Mammary epithelial cell (primary cell): ENCODE results near the gene ALOX12B.

ENCODE experiments used
- EZH2 ChIP-seq: IDR thresholded peaks from 2 replicates; pipeline ENCODE4 v1.6.1; 2012; ENCODE audit warnings: low read length, inconsistent platforms, borderline replicate concordance
- TF ChIP-seq, protein P1 (sequence below), 2 donors: IDR thresholded peaks in 1 of 2; conservative IDR thresholded peaks in 1 of 2; 2 replicates each; pipeline ENCODE4 v1.5.1; 2011 to 2012; ENCODE audit warnings: inconsistent platforms in 2 of 2, low read length in 2 of 2, mild to moderate bottlenecking in 2 of 2, control low read depth in 1 of 2, low read depth in 1 of 2; ENCODE audit not compliant: insufficient read depth in 1 of 2; ENCODE audit errors: extremely low read depth in 1 of 2

GRCh38 chr17:8117980-8118768, 30.7 kb upstream of the ALOX12B start, which contains the start of gene ALOXE3:
- TF ChIP-seq, protein P1, sequence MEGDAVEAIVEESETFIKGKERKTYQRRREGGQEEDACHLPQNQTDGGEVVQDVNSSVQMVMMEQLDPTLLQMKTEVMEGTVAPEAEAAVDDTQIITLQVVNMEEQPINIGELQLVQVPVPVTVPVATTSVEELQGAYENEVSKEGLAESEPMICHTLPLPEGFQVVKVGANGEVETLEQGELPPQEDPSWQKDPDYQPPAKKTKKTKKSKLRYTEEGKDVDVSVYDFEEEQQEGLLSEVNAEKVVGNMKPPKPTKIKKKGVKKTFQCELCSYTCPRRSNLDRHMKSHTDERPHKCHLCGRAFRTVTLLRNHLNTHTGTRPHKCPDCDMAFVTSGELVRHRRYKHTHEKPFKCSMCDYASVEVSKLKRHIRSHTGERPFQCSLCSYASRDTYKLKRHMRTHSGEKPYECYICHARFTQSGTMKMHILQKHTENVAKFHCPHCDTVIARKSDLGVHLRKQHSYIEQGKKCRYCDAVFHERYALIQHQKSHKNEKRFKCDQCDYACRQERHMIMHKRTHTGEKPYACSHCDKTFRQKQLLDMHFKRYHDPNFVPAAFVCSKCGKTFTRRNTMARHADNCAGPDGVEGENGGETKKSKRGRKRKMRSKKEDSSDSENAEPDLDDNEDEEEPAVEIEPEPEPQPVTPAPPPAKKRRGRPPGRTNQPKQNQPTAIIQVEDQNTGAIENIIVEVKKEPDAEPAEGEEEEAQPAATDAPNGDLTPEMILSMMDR (conservative IDR thresholded peaks at IDR 0.05 in 1 of 2, IDR thresholded peaks at IDR 0.05 in 1 of 2; ENCODE audit: extremely low read depth in 1 of 2, insufficient read depth in 1 of 2, low read depth in 1 of 2, low read length in 2 of 2), result no peak
- no peak for TF ChIP-seq EZH2
